K562 (cell line): ENCODE measurements around the gene TAP2. TPM values are rescaled to one million over a fixed set of nuclear protein-coding genes. Genes with fewer than 3 reads are reported as not detected.

ENCODE experiments used
- FUS ChIP-seq: fragments of 200-400 bp; formaldehyde crosslinking; optimal IDR thresholded peaks from 2 replicates; pipeline ENCODE3; 2017; ENCODE audit warnings: low read depth, low read length
- IFI16 ChIP-seq: fragments of 250-450 bp; sonication (Bioruptor Pico); IDR thresholded peaks from 2 replicates; pipeline ENCODE4 v2.1.2; 2022; ENCODE audit warnings: mild to moderate bottlenecking, inconsistent platforms
- polyA plus RNA-seq, 8 experiments: library from polyadenylated mRNA; depleted of rRNA in 4 of 8; stranded (reverse) in 5 of 8; unstranded in 3 of 8; fragments of >200 nt; fragmentation: Nextera tagmentation in 2 of 8; fragmentation: Illumina TruSeq in 1 of 8; extraction: Ambion mirVana in 2 of 8; extraction: Trizol in 1 of 8; gene quantifications; 2 replicates each; pipeline versions ENCODE4 v1.2.1 to v1.2.3, GENCODE V29; 2011 to 2014; ENCODE audit warnings: inconsistent platforms in 1 of 8, missing spikeins in 1 of 8
- total RNA-seq, 7 experiments: library from RNA; depleted of rRNA in 6 of 7; stranded (reverse); fragments of >200 nt in 6 of 7; fragmentation: Illumina TruSeq in 2 of 7; extraction: Trizol in 2 of 7; gene quantifications; 2 replicates each; pipeline versions ENCODE4 v1.2.1 to v1.2.3, GENCODE V29; 2011 to 2021; ENCODE audit warnings: low replicate concordance in 1 of 7

TAP2 gene
- total and polyA plus RNA-seq, 9 of the 15 experiments (the other 6 are each of a cell fraction or from before 2014, with no cell fraction given), result 2.0 to 53.5 (median 19.6) TPM

DNA sequence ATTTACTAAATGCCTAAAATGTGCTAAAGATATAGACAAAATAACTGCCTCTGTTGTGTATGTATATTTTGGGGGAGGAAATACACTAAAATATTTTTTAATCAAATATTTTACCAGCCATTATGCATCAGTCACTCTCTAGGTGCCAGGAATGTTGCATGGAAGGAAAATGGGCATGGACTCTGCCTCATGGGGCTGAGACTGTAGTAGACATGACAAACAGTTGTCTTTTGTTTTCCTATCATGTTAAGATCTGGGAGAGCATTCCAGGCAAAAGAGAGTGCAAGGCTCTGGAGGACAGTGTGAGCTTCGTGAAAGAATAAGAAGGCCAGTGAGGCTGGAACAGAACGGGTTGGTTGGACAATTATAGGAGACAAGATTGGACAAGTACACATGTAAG lies 48.2 kb downstream of the TAP2 start (continued):
- TF ChIP-seq FUS, result no peak
- no peak for TF ChIP-seq IFI16 (CRISPR knock-in tag)

Other genes starting within 250 kb of the TAP2 start
Only the 7 nearest of the 15 such genes appear.
- gene HLA-DQA2, start 97.3 kb downstream of the TAP2 start, total RNA-seq (2014; rRNA removed), result not detected in 2 replicates
- gene HLA-DQA2, start 97.3 kb downstream of the TAP2 start, total RNA-seq (2014; rRNA removed; fragmentation: Illumina TruSeq; extraction: Trizol), result not detected in 2 replicates
- not detected in 2 replicates for gene HLA-DQA2, start 97.3 kb downstream of the TAP2 start, total RNA-seq (2015; rRNA removed; fragmentation: Illumina TruSeq; extraction: Trizol)
- not detected in 2 replicates for gene HLA-DQA2, start 97.3 kb downstream of the TAP2 start, total RNA-seq (2021)
- gene HLA-DQA2, start 97.3 kb downstream of the TAP2 start, polyA plus RNA-seq (2011; rRNA removed), result not detected in 2 replicates
- not detected in 2 replicates for gene HLA-DQA2, start 97.3 kb downstream of the TAP2 start, polyA plus RNA-seq (2014; fragmentation: Illumina TruSeq; extraction: Trizol)
- not detected for gene HLA-DQA2, start 97.3 kb downstream of the TAP2 start, polyA plus RNA-seq (2014; fragmentation: Nextera tagmentation; extraction: Ambion mirVana)
- not detected in 2 replicates for gene HLA-DQA2, start 97.3 kb downstream of the TAP2 start, polyA plus RNA-seq (2014; rRNA removed)
- gene HLA-DQB2, start 75.2 kb downstream of the TAP2 start, total RNA-seq (2014; rRNA removed), result not detected in 2 replicates
- not detected in 2 replicates for gene HLA-DQB2, start 75.2 kb downstream of the TAP2 start, total RNA-seq (2014; rRNA removed; fragmentation: Illumina TruSeq; extraction: Trizol)
- not detected in 2 replicates for gene HLA-DQB2, start 75.2 kb downstream of the TAP2 start, total RNA-seq (2015; rRNA removed; fragmentation: Illumina TruSeq; extraction: Trizol)
- not detected in 2 replicates for gene HLA-DQB2, start 75.2 kb downstream of the TAP2 start, total RNA-seq (2021)
- not detected in 2 replicates for gene HLA-DQB2, start 75.2 kb downstream of the TAP2 start, polyA plus RNA-seq (2011; rRNA removed)
- not detected in 2 replicates for gene HLA-DQB2, start 75.2 kb downstream of the TAP2 start, polyA plus RNA-seq (2014; fragmentation: Illumina TruSeq; extraction: Trizol)
- not detected for gene HLA-DQB2, start 75.2 kb downstream of the TAP2 start, polyA plus RNA-seq (2014; fragmentation: Nextera tagmentation; extraction: Ambion mirVana)
- gene HLA-DQB2, start 75.2 kb downstream of the TAP2 start, polyA plus RNA-seq (2014; rRNA removed), result not detected in 2 replicates
- 0.98 and 1.7 TPM in 2 replicates for gene HLA-DOB, start 21.7 kb downstream of the TAP2 start, total RNA-seq (2014; rRNA removed)
- gene HLA-DOB, start 21.7 kb downstream of the TAP2 start, total RNA-seq (2014; rRNA removed; fragmentation: Illumina TruSeq; extraction: Trizol), result 2.3 TPM in 2 replicates
- 1.1 and 1.2 TPM in 2 replicates for gene HLA-DOB, start 21.7 kb downstream of the TAP2 start, total RNA-seq (2015; rRNA removed; fragmentation: Illumina TruSeq; extraction: Trizol)
- 1.3 and 2.5 TPM in 2 replicates for gene HLA-DOB, start 21.7 kb downstream of the TAP2 start, total RNA-seq (2021)
- gene HLA-DOB, start 21.7 kb downstream of the TAP2 start, polyA plus RNA-seq (2011; rRNA removed), result 4.0 and 4.6 TPM in 2 replicates
- 3.7 and 3.8 TPM in 2 replicates for gene HLA-DOB, start 21.7 kb downstream of the TAP2 start, polyA plus RNA-seq (2014; fragmentation: Illumina TruSeq; extraction: Trizol)
- gene HLA-DOB, start 21.7 kb downstream of the TAP2 start, polyA plus RNA-seq (2014; fragmentation: Nextera tagmentation; extraction: Ambion mirVana), result 1 to 10 TPM; 2.5 to 2.7 TPM
- gene HLA-DOB, start 21.7 kb downstream of the TAP2 start, polyA plus RNA-seq (2014; rRNA removed), result 1.8 and 3.2 TPM in 2 replicates
- 2.0 and 3.7 TPM in 2 replicates for gene PSMB8, start 5.3 kb upstream of the TAP2 start, total RNA-seq (2014; rRNA removed)
- 1.9 and 2.0 TPM in 2 replicates for gene PSMB8, start 5.3 kb upstream of the TAP2 start, total RNA-seq (2014; rRNA removed; fragmentation: Illumina TruSeq; extraction: Trizol)
- gene PSMB8, start 5.3 kb upstream of the TAP2 start, total RNA-seq (2015; rRNA removed; fragmentation: Illumina TruSeq; extraction: Trizol), result 3.2 and 4.0 TPM in 2 replicates
- 2.9 and 3.3 TPM in 2 replicates for gene PSMB8, start 5.3 kb upstream of the TAP2 start, total RNA-seq (2021)
- gene PSMB8, start 5.3 kb upstream of the TAP2 start, polyA plus RNA-seq (2011; rRNA removed), result 0.12 and 0.71 TPM in 2 replicates
- gene PSMB8, start 5.3 kb upstream of the TAP2 start, polyA plus RNA-seq (2014; fragmentation: Illumina TruSeq; extraction: Trizol), result 2.0 and 2.7 TPM in 2 replicates
- gene PSMB8, start 5.3 kb upstream of the TAP2 start, polyA plus RNA-seq (2014; fragmentation: Nextera tagmentation; extraction: Ambion mirVana), result 1 to 10 TPM; 2.4 to 2.6 TPM
- gene PSMB8, start 5.3 kb upstream of the TAP2 start, polyA plus RNA-seq (2014; rRNA removed), result 2.8 and 4.4 TPM in 2 replicates
- 3.5 and 8.6 TPM in 2 replicates for gene TAP1, start 15.0 kb upstream of the TAP2 start, total RNA-seq (2014; rRNA removed)
- 2.6 and 4.2 TPM in 2 replicates for gene TAP1, start 15.0 kb upstream of the TAP2 start, total RNA-seq (2014; rRNA removed; fragmentation: Illumina TruSeq; extraction: Trizol)
- gene TAP1, start 15.0 kb upstream of the TAP2 start, total RNA-seq (2015; rRNA removed; fragmentation: Illumina TruSeq; extraction: Trizol), result 3.6 and 3.9 TPM in 2 replicates
- gene TAP1, start 15.0 kb upstream of the TAP2 start, total RNA-seq (2021), result 5.5 and 6.3 TPM in 2 replicates
- 4.3 and 9.2 TPM in 2 replicates for gene TAP1, start 15.0 kb upstream of the TAP2 start, polyA plus RNA-seq (2011; rRNA removed)
- 4.0 and 4.9 TPM in 2 replicates for gene TAP1, start 15.0 kb upstream of the TAP2 start, polyA plus RNA-seq (2014; fragmentation: Illumina TruSeq; extraction: Trizol)
- 1 to 10 TPM; 1.3 to 1.7 TPM for gene TAP1, start 15.0 kb upstream of the TAP2 start, polyA plus RNA-seq (2014; fragmentation: Nextera tagmentation; extraction: Ambion mirVana)
- 6.0 and 6.9 TPM in 2 replicates for gene TAP1, start 15.0 kb upstream of the TAP2 start, polyA plus RNA-seq (2014; rRNA removed)
- gene PSMB9, start 15.5 kb upstream of the TAP2 start, total RNA-seq (2014; rRNA removed), result 3.0 TPM in 2 replicates
- 1.1 and 1.8 TPM in 2 replicates for gene PSMB9, start 15.5 kb upstream of the TAP2 start, total RNA-seq (2014; rRNA removed; fragmentation: Illumina TruSeq; extraction: Trizol)
- 2.3 and 3.7 TPM in 2 replicates for gene PSMB9, start 15.5 kb upstream of the TAP2 start, total RNA-seq (2015; rRNA removed; fragmentation: Illumina TruSeq; extraction: Trizol)
- 3.2 and 3.4 TPM in 2 replicates for gene PSMB9, start 15.5 kb upstream of the TAP2 start, total RNA-seq (2021)
- 1.7 and 2.6 TPM in 2 replicates for gene PSMB9, start 15.5 kb upstream of the TAP2 start, polyA plus RNA-seq (2011; rRNA removed)
- 1.8 and 2.1 TPM in 2 replicates for gene PSMB9, start 15.5 kb upstream of the TAP2 start, polyA plus RNA-seq (2014; fragmentation: Illumina TruSeq; extraction: Trizol)
- gene PSMB9, start 15.5 kb upstream of the TAP2 start, polyA plus RNA-seq (2014; fragmentation: Nextera tagmentation; extraction: Ambion mirVana), result 1 to 10 TPM; 1.9 to 2.8 TPM
- 2.4 and 2.5 TPM in 2 replicates for gene PSMB9, start 15.5 kb upstream of the TAP2 start, polyA plus RNA-seq (2014; rRNA removed)
- gene HLA-DMB, start 102.3 kb upstream of the TAP2 start, total RNA-seq (2014; rRNA removed), result not detected in 2 replicates
- not detected in 2 replicates for gene HLA-DMB, start 102.3 kb upstream of the TAP2 start, total RNA-seq (2014; rRNA removed; fragmentation: Illumina TruSeq; extraction: Trizol)
- gene HLA-DMB, start 102.3 kb upstream of the TAP2 start, total RNA-seq (2015; rRNA removed; fragmentation: Illumina TruSeq; extraction: Trizol), result not detected in 2 replicates
- 0.18 and 0.38 TPM in 2 replicates for gene HLA-DMB, start 102.3 kb upstream of the TAP2 start, total RNA-seq (2021)
- gene HLA-DMB, start 102.3 kb upstream of the TAP2 start, polyA plus RNA-seq (2011; rRNA removed), result not detected in 2 replicates
- not detected in 2 replicates for gene HLA-DMB, start 102.3 kb upstream of the TAP2 start, polyA plus RNA-seq (2014; fragmentation: Illumina TruSeq; extraction: Trizol)
- not detected for gene HLA-DMB, start 102.3 kb upstream of the TAP2 start, polyA plus RNA-seq (2014; fragmentation: Nextera tagmentation; extraction: Ambion mirVana)
- 0.03 TPM in 1 of 2 replicates, not detected in the other for gene HLA-DMB, start 102.3 kb upstream of the TAP2 start, polyA plus RNA-seq (2014; rRNA removed)